RPMI7951 (cell line): Measurements from ENCODE around the gene CRX. TPM values are rescaled to one million over a fixed set of nuclear protein-coding genes. Genes with fewer than 3 reads are reported as not detected.
"Not testable (repeated sequence)": the region's sequence is repeated elsewhere in the genome, so short reads cannot be mapped to it uniquely, and the experiment has no call there.

Experiments used
- DNase-seq: peaks from one replicate; pipeline ENCODE4 v3.0.0-alpha.2; 2012; ENCODE audit warnings: low read depth
- total RNA-seq: library from RNA; depleted of rRNA; stranded (reverse); fragments of >200 nt; shearing (Covaris generic); gene quantifications from 2 replicates; pipeline ENCODE4 v1.2.3, GENCODE V29; 2014; rRNA removed

Gene CRX
- not detected in 2 replicates for total RNA-seq

- DNase-seq, result no peak
These were observed at the start of gene CRX for GRCh38 chr19:47821460-47822020. Gene CRX (plus strand): TSS chr19:47821937. CDS start chr19:47834444, 12,507 bp downstream.

- no peak for DNase-seq
These were observed 45.2 kb upstream of the CRX start for GRCh38 chr19:47776568-47776967.

GRCh38 chr19:47777245-47778048 is 44.3 kb upstream of the CRX start:
- DNase-seq, result not testable (repeated sequence)

GRCh38 chr19:47778049-47778953 is 43.4 kb upstream of the CRX start, which contains the start of gene SELENOW:
Gene SELENOW (plus strand): TSS chr19:47778703. CDS start chr19:47778786, 83 bp downstream.
- DNase-seq, result peak; percentile 76

- DNase-seq, result no peak
These were observed 42.8 kb upstream of the CRX start for GRCh38 chr19:47778954-47779351.

- DNase-seq, result no peak
These were observed 42.1 kb upstream of the CRX start for GRCh38 chr19:47779524-47780214.

- DNase-seq, result no peak
These were observed 41.6 kb upstream of the CRX start for GRCh38 chr19:47780215-47780551.

GRCh38 chr19:47781590-47782262 is 40.0 kb upstream of the CRX start:
- DNase-seq, result no peak

GRCh38 chr19:47786566-47786965 is 35.2 kb upstream of the CRX start:
- no peak for DNase-seq

GRCh38 chr19:47787307-47787706 is 34.4 kb upstream of the CRX start:
- DNase-seq, result not testable (repeated sequence)

- DNase-seq, result not testable (repeated sequence)
These were observed 31.9 kb upstream of the CRX start for GRCh38 chr19:47789811-47790210.

- peak; percentile 61 for DNase-seq
These were observed 31.3 kb upstream of the CRX start for GRCh38 chr19:47790398-47790814.

- no peak for DNase-seq
These were observed 29.1 kb upstream of the CRX start for GRCh38 chr19:47792616-47793015.

GRCh38 chr19:47794526-47794925 is 27.2 kb upstream of the CRX start:
- DNase-seq, result no peak

GRCh38 chr19:47796785-47797184 is 25.0 kb upstream of the CRX start:
- DNase-seq, result no peak

GRCh38 chr19:47797996-47798903 is 23.5 kb upstream of the CRX start:
- DNase-seq, result no peak

GRCh38 chr19:47798904-47799266 is 22.9 kb upstream of the CRX start:
- DNase-seq, result no peak

GRCh38 chr19:47801270-47801669 is 20.5 kb upstream of the CRX start:
- no peak for DNase-seq

- no peak for DNase-seq
These were observed 19.2 kb upstream of the CRX start for GRCh38 chr19:47802521-47803043.

- DNase-seq, result not testable (repeated sequence)
These were observed 18.6 kb upstream of the CRX start for GRCh38 chr19:47803148-47803547.
